ENCODE measurements around the gene RBPJ. TPM values are rescaled to one million over a fixed set of nuclear protein-coding genes. Genes with fewer than 3 reads are reported as not detected.

The RBPJ gene
- total RNA-seq, 2 experiments from 2014 or later = 64.1 to 72.3 TPM

DNA sequence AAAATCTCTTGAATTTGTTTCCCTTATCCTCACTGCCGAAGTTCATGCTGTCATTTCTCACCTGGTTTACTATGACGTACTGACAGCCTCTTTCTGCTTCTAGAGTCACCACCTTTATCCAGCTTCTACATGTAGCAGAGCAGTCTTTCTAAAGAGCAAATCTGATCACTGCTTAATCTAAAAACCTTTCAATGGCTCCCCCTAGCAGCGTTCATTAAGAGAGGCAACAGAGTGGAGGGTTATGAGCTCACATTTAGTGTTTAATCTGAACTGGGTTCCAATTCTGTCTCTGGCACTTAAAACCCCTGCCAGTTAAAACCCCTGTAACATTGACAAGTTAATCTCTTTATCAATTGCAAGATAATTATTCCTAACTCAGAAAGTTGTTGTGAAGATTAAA lies 4.4 kb downstream of the RBPJ start:
- peaks cover 54% of the 10 kb centered on the region for H3K4me1 Mint-ChIP-seq (ENCODE audit: low read depth)
- ATAC-seq (ENCODE audit: poor library complexity) = peak; percentile 34
- H3K9me3 Mint-ChIP-seq = no peaks in the 10 kb centered on the region

DNA sequence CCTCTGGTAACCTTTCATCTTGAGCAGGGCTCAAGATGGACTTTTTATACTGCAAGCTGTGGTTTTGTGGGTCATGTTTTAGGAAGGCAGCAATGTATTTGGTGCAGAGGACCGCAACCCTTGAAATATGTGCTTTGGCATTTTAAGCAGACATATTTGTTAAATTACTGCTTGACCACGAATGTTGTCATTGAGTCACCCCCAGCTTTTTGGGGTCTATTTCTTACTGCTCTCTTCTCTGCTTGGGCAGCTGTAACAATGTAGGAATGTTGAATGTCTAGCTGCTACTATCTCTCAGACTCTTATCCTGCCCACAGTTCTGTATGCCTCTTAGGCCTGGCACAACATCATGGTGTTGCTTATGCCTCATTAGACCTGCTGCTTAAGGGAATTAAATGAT lies 6.0 kb downstream of the RBPJ start:
- TF ChIP-seq, protein P1, sequence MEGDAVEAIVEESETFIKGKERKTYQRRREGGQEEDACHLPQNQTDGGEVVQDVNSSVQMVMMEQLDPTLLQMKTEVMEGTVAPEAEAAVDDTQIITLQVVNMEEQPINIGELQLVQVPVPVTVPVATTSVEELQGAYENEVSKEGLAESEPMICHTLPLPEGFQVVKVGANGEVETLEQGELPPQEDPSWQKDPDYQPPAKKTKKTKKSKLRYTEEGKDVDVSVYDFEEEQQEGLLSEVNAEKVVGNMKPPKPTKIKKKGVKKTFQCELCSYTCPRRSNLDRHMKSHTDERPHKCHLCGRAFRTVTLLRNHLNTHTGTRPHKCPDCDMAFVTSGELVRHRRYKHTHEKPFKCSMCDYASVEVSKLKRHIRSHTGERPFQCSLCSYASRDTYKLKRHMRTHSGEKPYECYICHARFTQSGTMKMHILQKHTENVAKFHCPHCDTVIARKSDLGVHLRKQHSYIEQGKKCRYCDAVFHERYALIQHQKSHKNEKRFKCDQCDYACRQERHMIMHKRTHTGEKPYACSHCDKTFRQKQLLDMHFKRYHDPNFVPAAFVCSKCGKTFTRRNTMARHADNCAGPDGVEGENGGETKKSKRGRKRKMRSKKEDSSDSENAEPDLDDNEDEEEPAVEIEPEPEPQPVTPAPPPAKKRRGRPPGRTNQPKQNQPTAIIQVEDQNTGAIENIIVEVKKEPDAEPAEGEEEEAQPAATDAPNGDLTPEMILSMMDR (IDR thresholded peaks at IDR 0.05) = no peak
- Mint-ChIP-seq H3K4me1 (ENCODE audit: low read depth) (peaks cover 67% of the 10 kb centered on the region), H3K27ac (no peak overlapping the region), H3K9me3 (no peaks in the 10 kb centered on the region), H3K27me3 (no peaks in the 10 kb centered on the region), H3K4me3 (no peak overlapping the region), H3K36me3 (ENCODE audit: low read depth) (peaks cover 2% of the 10 kb centered on the region)
- Histone ChIP-seq H3K36me3 (ENCODE audit: insufficient read depth, low read length) (no peaks in the 10 kb centered on the region), H3K4me3 (ENCODE audit: low read length) (no peak overlapping the region), H3K4me1 (ENCODE audit: insufficient read depth, low read length) (peaks cover 18% of the 10 kb centered on the region), H3K27me3 (ENCODE audit: control insufficient read depth in 1 of 2, insufficient read depth in 2 of 2, low read length in 2 of 2) (no peaks in the 10 kb centered on the region), H3K27ac (ENCODE audit: low read depth in 1 of 2, low read length in 2 of 2) (no peak overlapping the region), H3K9me3 (ENCODE audit: control insufficient read depth in 1 of 2, insufficient read depth in 1 of 2, low read length in 2 of 2) (no peaks in the 10 kb centered on the region)
- CTCF ChIA-PET = interaction anchor here (0.7 to 1.1 kb wide), 3 partner anchors 45 to 650 kb away, joined by 3 to 5 read pairs (median 3); no protein-coding TSS in a partner anchor
- ATAC-seq (ENCODE audit: poor library complexity) (no peak), DNase-seq (no peak)
- intact Hi-C loops (cut with DNase I, micrococcal nuclease) = loop anchor here (5.0 to 10.0 kb wide), 8 partner anchors 242 to 1742 kb away; partner anchors contain the start of genes DHX15 (in 1 of the 2) and TBC1D19 (in 1 of the 2)
- POLR2A ChIA-PET = no interaction called here

More for the DNA sequence above, 4.4 kb downstream of the RBPJ start:
- ChIA-PET POLR2A (interaction anchor here (1.1 kb wide), 1 partner anchor 243 kb away, joined by 5 read pairs; no protein-coding TSS in a partner anchor), CTCF (interaction anchor here (0.6 to 1.3 kb wide), 16 partner anchors 15 to 548 kb away, joined by 3 to 8 read pairs (median 3); no protein-coding TSS in a partner anchor)
- no peaks in the 10 kb centered on the region for H3K9me3 ChIP-seq (ENCODE audit: control insufficient read depth in 1 of 2, insufficient read depth in 1 of 2, low read length in 2 of 2)
- Mint-ChIP-seq H3K27ac (peak overlapping the region; percentile 40), H3K4me3 (peak overlapping the region; percentile 73), H3K27me3 (no peaks in the 10 kb centered on the region), H3K36me3 (ENCODE audit: low read depth) (peaks cover 7% of the 10 kb centered on the region)
- intact Hi-C loops (cut with DNase I, micrococcal nuclease) = loop anchor here (2.0 to 10.0 kb wide), 10 partner anchors 240 to 1740 kb away; partner anchors contain the start of genes DHX15 (in 1 of the 2) and TBC1D19 (in 1 of the 2)
- peaks cover 24% of the 10 kb centered on the region for H3K4me1 ChIP-seq (ENCODE audit: insufficient read depth, low read length)
- TF ChIP-seq, protein P1 (IDR thresholded peaks at IDR 0.05) = peak; percentile 61
- no peak overlapping the region for H3K27ac ChIP-seq (ENCODE audit: low read depth in 1 of 2, low read length in 2 of 2)
- DNase-seq = peak in 6 of 14 experiments; percentile 10 to 79 (median 51)
- H3K4me3 ChIP-seq (ENCODE audit: low read length) = no peak overlapping the region
- no peaks in the 10 kb centered on the region for H3K36me3 ChIP-seq (ENCODE audit: insufficient read depth, low read length)
- H3K27me3 ChIP-seq (ENCODE audit: control insufficient read depth in 1 of 2, insufficient read depth in 2 of 2, low read length in 2 of 2) = no peaks in the 10 kb centered on the region

DNA sequence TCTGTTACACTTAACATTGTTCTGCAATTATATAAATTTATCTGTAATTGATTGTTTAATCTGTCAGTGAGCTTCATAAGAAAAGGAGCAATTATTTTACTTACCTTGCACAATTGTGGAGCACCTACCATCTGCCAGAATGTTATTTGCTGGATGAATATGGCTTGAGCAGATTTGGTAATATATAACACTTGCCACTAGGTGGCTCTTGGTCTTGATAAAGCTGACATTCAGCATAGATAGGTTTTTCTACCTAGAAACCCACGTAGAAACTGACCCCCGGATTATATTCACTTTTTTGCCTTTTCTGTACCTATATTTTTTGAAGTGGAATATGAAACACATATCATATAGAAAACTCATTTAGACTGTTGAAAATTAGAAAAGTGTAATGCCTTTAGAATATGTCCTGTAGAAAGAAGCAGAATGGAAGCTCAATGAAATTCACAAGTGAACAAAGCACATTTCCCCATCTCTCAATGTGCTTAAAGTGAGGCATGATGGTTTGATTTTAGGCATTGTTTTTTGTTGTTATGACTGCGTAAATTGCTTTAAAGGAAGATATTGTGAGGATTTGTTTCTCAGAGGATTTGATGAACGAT lies 9.5 kb downstream of the RBPJ start:
- Mint-ChIP-seq H3K4me3 (no peak overlapping the region), H3K27ac (no peak overlapping the region), H3K27me3 (no peaks in the 10 kb centered on the region), H3K9me3 (no peaks in the 10 kb centered on the region), H3K4me1 (ENCODE audit: low read depth) (peaks cover 56% of the 10 kb centered on the region), H3K36me3 (ENCODE audit: low read depth) (no peaks in the 10 kb centered on the region)
- Histone ChIP-seq H3K9me3 (ENCODE audit: control insufficient read depth in 1 of 2, insufficient read depth in 1 of 2, low read length in 2 of 2) (no peaks in the 10 kb centered on the region), H3K4me3 (ENCODE audit: low read length) (no peak overlapping the region), H3K27me3 (ENCODE audit: control insufficient read depth in 1 of 2, insufficient read depth in 2 of 2, low read length in 2 of 2) (no peaks in the 10 kb centered on the region), H3K27ac (ENCODE audit: low read depth in 1 of 2, low read length in 2 of 2) (no peak overlapping the region), H3K4me1 (ENCODE audit: insufficient read depth, low read length) (peaks cover 4% of the 10 kb centered on the region), H3K36me3 (ENCODE audit: insufficient read depth, low read length) (no peaks in the 10 kb centered on the region)
- ChIA-PET CTCF (interaction anchor here (0.5 to 4.6 kb wide), 21 partner anchors 8 to 488 kb away, joined by 3 to 33 read pairs (median 4); no protein-coding TSS in a partner anchor), POLR2A (interaction anchor here (0.6 to 1.5 kb wide), 5 partner anchors 10 to 225 kb away, joined by 3 to 7 read pairs (median 3); no protein-coding TSS in a partner anchor)
- DNase-seq (peak in 4 of 14 experiments; percentile 26 to 73 (median 70)), ATAC-seq (ENCODE audit: poor library complexity) (peak; percentile 82)
- TF ChIP-seq, protein P1 (IDR thresholded peaks at IDR 0.05) = peak; percentile 84
- intact Hi-C loops (cut with DNase I, micrococcal nuclease) = loop anchor here (1.0 to 10.0 kb wide), 3 partner anchors 80 to 672 kb away; no protein-coding TSS in a partner anchor
